IPS DF 19.7 (cell line): Measurements from ENCODE around the gene EVC.
"Not testable (repeated sequence)": the region's sequence is repeated elsewhere in the genome, so short reads cannot be mapped to it uniquely, and the experiment has no call there.

Source experiments
- DNase-seq: peaks from one replicate; pipeline ENCODE4 v3.0.0-alpha.2; 2013; ENCODE audit warnings: low read depth, low spot score

Gene EVC

GRCh38 chr4:5812506-5813229 lies 101.7 kb downstream of the EVC start:
- peak; percentile 12 for DNase-seq

GRCh38 chr4:5813882-5814255 lies 102.9 kb downstream of the EVC start:
- no peak for DNase-seq

- DNase-seq: no peak
Measured at GRCh38 chr4:5814421-5814820, 103.4 kb downstream of the EVC start.

GRCh38 chr4:5815641-5816040 lies 104.6 kb downstream of the EVC start:
- DNase-seq: no peak

GRCh38 chr4:5816101-5816500 lies 105.1 kb downstream of the EVC start:
- no peak for DNase-seq

- DNase-seq: no peak
Measured at GRCh38 chr4:5816851-5817375, 105.9 kb downstream of the EVC start.

GRCh38 chr4:5821665-5822358 lies 110.8 kb downstream of the EVC start:
- DNase-seq: peak; percentile 38

- DNase-seq: no peak
Measured at GRCh38 chr4:5822619-5823018, 111.6 kb downstream of the EVC start.

- DNase-seq: no peak
Measured at GRCh38 chr4:5823542-5824211, 112.7 kb downstream of the EVC start.

- DNase-seq: no peak
Measured at GRCh38 chr4:5824227-5824626, 113.2 kb downstream of the EVC start.

GRCh38 chr4:5824635-5825034 lies 113.6 kb downstream of the EVC start:
- no peak for DNase-seq

GRCh38 chr4:5825321-5826041 lies 114.5 kb downstream of the EVC start:
- no peak for DNase-seq

- DNase-seq: no peak
Measured at GRCh38 chr4:5826437-5827107, 115.6 kb downstream of the EVC start.

GRCh38 chr4:5827108-5828004 lies 116.4 kb downstream of the EVC start:
- DNase-seq: no peak

- no peak for DNase-seq
Measured at GRCh38 chr4:5828005-5828391, 117.0 kb downstream of the EVC start.

GRCh38 chr4:5836943-5837342 lies 125.9 kb downstream of the EVC start:
- DNase-seq: no peak

- not testable (repeated sequence) for DNase-seq
Measured at GRCh38 chr4:5837483-5837882, 126.5 kb downstream of the EVC start.

- DNase-seq: no peak
Measured at GRCh38 chr4:5839332-5839731, 128.3 kb downstream of the EVC start.

- DNase-seq: no peak
Measured at GRCh38 chr4:5839751-5840674, 129.0 kb downstream of the EVC start.
